Left ventricle myocardium superior (tissue), 1 donor: ENCODE results near the gene NBPF1. TPM values are rescaled to one million over a fixed set of nuclear protein-coding genes. Genes with fewer than 3 reads are reported as not detected.
"Not testable (repeated sequence)": the region's sequence is repeated elsewhere in the genome, so short reads cannot be mapped to it uniquely, and the experiment has no call there.

Source experiments
- ATAC-seq: fragments of 200-7000 bp; cut with Tn5 transposase; one replicate; pipeline ENCODE4 v1.9.1; 2020; ENCODE audit warnings: mild to moderate bottlenecking, moderate library complexity
- DNase-seq: peaks from one replicate; pipeline ENCODE4 v3.0.0-alpha.2; 2020
- intact Hi-C: fragments of 100-400 bp; cut with micrococcal nuclease; formaldehyde crosslinking; loops from one replicate; pipeline ENCODE4 v1.11.0; 2022
- total RNA-seq: library from RNA; stranded (reverse); fragmentation: NEBNext Ultra II Directional; extraction: Animal tissue kit (Norgen Biotek cat#: 25700); gene quantifications from one replicate; pipeline ENCODE4 v1.2.1, GENCODE V29; 2021
- donor health status: DM: no; HTN: yes; CAD: no; lungs with severe emphysema.

The NBPF1 gene
- total RNA-seq, 1 donor from 2014 or later = 12.2 TPM

DNA sequence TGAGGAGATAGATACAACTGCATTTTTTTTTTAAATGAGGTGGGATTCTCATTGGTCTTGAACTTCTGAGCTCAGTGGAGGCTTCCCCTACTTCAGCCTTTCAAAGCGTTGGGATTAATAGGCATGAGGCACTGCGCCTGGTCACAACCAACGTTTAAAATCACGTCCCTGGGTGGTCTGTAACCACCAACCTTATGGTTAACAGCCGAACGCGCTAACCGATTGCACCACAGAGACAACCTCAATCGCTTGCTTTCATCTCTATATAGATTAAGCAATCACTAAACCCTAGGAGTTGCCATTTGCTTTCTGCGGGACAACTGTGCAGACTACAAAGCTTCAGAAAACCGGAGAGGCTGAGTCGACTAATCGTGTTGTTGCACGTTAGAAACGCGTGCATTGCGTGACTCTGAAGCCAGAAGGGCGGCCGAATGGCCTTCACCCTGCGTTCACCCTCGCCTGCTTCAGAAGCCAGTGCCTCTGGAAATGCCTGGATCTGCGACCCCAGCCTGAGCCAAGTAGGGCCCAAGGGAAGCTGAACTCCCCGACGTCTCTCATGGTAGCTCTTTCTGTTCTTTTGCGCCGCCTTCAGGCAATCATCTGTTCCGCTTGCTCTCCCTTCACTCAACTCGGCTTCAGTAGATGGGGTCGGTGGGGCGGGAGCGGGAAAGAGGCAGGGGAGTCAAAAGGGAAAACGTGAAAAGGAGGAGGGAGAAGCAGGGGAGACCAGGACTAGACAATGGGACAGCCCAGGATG is 81.0 kb downstream of the NBPF1 start:
- intact Hi-C loops, ATAC-seq: not testable (repeated sequence)
- peak; percentile 34 for DNase-seq

DNA sequence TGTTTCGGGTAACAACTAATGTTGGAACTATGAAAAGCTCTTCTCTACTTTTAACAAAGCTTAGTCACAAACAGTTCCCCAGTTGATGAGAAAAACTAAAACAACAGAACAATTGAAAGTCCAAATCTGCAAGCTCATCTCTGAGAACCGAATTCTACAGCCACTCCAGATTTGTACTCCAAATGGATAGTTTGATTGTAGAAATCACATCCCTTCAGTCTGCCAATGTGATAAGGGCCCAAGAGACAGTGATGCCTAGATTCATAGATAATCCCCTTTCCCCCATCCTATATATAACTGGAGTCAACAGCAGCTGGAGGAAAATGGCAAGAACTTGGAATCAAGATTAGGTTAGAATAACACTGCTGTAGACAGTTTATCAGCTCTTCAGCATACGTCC is 85.0 kb downstream of the NBPF1 start:
- DNase-seq, intact Hi-C loops, ATAC-seq: not testable (repeated sequence)

DNA sequence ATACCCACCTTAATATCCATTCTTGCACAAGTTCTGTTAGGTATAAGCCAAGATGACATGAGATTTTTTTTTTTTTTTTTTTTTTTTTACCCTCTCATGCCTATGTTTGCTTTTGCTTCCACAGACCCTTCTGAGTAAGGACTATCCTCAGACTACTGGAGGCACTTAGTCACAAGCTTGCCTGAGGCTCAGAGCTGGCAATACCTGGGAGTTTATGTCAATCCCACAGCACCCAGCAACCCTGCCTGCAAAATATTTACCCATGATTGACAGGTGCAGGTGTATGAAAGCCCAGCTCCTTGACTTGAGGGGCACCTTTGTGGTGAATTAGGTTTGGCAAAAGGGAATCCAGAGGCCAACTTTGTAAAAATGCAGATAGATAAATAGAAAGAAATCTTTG is 87.6 kb downstream of the NBPF1 start:
- intact Hi-C loops, ATAC-seq: not testable (repeated sequence)

DNA sequence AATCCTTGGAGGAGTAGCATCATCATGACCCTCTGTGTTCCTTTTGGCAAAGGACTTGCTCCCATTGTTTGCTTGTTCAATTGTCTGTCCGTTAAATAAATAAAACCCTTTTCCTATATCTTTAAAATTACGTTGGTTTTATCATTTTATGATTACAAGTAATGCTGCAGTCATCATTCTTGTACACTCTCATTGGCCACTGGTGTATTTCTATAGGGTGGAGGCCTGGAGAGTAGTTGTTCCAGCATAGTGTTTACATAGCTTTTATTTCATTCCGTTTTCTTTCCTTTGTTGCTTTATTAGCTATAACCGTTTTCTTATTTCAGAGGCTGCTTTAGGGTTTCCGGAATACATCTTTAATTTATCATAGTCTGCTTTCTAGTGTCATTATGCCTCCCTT is 91.7 kb downstream of the NBPF1 start:
- intact Hi-C loops, DNase-seq, ATAC-seq: not testable (repeated sequence)

More for the DNA sequence above, 87.6 kb downstream of the NBPF1 start:
- DNase-seq = not testable (repeated sequence)

DNA sequence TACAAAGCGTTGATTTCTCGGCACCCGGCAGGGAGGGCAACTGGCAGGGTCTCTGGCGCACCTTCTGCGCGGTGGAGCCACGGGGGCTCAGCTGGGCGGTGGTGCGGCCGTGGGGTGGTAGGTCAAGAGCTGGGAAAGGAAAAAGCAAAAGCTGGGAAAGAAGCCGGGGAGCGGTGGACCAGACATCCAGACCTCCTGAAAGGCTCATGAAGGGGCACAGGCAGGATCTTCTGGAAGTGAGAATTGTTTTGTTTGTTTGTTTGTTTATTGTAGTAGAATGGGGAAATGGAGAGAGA is 92.1 kb downstream of the NBPF1 start:
- DNase-seq = no peak
- intact Hi-C loops = no loop called here
- ATAC-seq = no peak

GRCh38 chr1:16520435-16521287 is 92.7 kb downstream of the NBPF1 start:
- ATAC-seq, DNase-seq, intact Hi-C loops: not testable (repeated sequence)

- ATAC-seq, DNase-seq, intact Hi-C loops: not testable (repeated sequence)
Measured at GRCh38 chr1:16519255-16519951, 94.0 kb downstream of the NBPF1 start.

- ATAC-seq, intact Hi-C loops, DNase-seq: not testable (repeated sequence)
Measured at GRCh38 chr1:16518913-16519254, 94.5 kb downstream of the NBPF1 start.

DNA sequence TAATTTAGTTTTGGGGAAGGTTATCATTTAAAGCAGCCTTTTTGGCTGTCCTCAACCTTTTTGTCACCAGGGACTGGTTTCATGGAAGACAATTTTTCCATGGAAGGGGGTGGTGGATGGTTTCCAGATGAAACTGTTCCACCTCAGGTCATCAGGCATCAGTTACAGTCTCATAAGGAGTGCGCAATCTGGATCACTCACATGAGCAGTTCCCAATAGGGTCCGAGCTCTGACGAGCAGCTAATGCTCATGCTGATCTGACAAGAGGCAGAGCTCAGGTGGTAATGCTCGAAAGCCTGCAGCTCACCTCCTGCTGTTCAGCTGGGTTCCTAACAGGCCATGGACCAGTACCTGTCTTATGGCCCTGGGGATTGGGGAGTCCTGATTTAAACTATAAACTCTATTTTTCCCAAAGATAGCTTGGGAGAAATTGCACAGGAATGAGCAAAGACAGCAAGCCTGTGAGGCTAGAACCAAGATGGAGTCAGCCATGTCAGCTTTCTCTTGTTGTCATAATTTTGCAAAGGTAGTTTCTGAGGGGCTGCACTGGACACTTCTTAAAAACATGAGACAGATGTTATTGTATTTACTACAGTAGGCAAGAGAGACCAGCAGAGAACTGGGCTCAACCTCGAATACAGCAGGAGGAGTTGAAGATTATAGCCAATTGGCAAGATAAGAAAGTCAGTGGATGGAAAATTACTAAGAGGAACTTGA is 96.5 kb downstream of the NBPF1 start:
- intact Hi-C loops, ATAC-seq, DNase-seq: not testable (repeated sequence)

DNA sequence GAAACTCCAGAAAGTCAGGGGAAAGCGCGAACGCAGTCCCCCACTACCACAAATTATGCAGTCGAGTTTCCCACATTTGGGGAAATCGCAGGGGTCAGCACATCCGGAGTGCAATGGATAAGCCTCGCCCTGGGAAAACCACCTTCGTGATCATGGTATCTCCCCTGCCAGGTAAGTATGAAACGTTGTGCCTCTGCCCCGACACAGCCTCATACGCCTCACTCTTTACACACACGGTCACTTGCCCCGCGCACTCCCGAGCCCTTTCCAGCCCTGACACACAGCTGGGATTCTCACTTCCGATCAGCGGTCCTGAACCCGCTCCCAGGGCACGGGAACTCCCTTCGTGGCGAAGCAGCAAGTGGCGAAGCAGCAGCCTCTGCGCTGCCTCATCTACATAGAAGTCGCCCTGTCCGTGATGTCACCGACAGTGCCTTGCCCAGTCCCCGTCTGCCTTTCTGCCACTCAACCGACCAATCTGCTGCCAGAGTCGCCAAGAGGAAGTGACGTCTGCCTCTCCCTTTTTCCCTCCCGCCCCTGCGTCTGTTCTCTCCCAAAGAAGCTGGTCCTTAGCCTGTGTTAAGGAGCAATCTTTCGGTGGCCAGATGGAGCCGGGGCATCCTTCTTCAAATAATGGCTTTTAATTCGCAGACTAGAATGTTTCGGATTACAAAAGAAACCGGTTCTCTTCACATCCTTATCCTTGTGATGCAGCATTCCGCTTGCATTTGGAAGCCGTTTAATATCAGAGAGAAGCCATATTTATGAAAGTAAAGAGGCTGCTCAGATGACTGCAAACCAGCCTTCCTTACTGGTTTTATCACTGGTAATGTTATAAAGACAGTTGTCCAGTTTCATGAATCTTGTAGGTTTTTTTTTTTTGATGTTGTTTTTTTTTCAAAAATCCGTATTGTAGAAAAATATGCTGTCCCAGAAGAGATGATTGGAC is 99.0 kb downstream of the NBPF1 start, which contains the start of gene RNU1-1:
RNU1-1 (minus strand) TSS at position 179 of the 949 bp plus-strand sequence.
- intact Hi-C loops = not testable (repeated sequence)
- peak; percentile 78 for ATAC-seq

GRCh38 chr1:16513412-16514106 is 99.8 kb downstream of the NBPF1 start:
- DNase-seq, intact Hi-C loops: not testable (repeated sequence)
- peak; percentile 99 for ATAC-seq

More for the DNA sequence above, 99.0 kb downstream of the NBPF1 start, which contains the start of gene RNU1-1:
- peak; percentile 79 for DNase-seq

DNA sequence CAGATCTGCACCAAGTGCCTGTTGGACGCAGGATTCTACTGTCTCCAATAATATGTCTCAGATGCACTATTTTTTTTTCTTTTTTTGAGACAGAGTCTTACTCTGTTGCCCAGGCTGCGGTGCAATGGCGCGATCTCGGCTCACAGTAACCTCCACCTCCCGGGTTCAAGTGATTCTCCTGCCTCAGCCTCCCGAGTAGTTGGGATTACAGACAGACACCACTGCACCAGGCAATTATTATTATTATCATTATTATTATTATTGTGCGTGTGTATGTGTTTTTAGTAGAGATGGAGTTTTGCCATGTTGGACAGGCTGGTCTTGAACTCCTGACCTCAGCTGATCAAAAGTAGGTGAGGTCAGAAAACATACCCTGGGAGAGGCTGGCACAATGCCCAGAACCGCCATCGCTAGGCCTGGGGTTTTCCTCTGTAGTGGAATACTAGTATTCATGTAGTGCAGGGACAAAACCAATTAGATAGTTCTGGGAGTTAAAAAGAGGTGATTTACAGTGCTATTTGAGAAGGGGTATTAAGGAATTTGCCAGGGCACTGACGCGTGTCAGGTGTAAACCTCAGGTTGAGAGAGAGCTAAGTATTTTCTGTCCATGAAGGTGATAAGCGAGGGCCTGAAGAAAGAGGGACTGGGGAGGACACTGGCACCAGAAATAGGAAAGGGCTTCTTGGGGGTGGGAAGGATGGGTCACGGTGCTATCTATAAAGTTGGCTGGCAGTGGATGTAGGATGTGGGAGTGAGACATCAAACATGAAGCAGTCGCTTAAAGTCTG is 100.5 kb downstream of the NBPF1 start:
- DNase-seq, intact Hi-C loops: not testable (repeated sequence)

More for the DNA sequence above, 100.5 kb downstream of the NBPF1 start:
- ATAC-seq = not testable (repeated sequence)
